Activated CD4-positive, alpha-beta T cell treated with anti-CD3 and anti-CD28 coated beads for 36 hours (primary cell): ENCODE results near the gene ZIC5. TPM values are rescaled to one million over a fixed set of nuclear protein-coding genes. Genes with fewer than 3 reads are reported as not detected.

Experiments used
- ATAC-seq: fragments of 200-7000 bp; cut with Tn5 transposase; one replicate; pipeline ENCODE4 v1.10.0; 2021; ENCODE audit warnings: mild to moderate bottlenecking, moderate library complexity
- CTCF ChIA-PET: fragments of 350-600 bp; sonication (Branson Sonifier 250); formaldehyde crosslinking; loops from one replicate; lab custom pipeline; 2021; ENCODE audit warnings: antibody characterized with exemption; lab: Charles Lee
- POLR2A ChIA-PET: fragments of 350-600 bp; sonication (Branson Sonifier 250); formaldehyde crosslinking; loops from one replicate; lab custom pipeline; 2021; ENCODE audit warnings: antibody characterized with exemption, inconsistent platforms; lab: Charles Lee
- DNase-seq: peaks from one replicate; pipeline ENCODE4 v3.0.0-alpha.2; 2020
- H3K27ac Mint-ChIP-seq: one replicate; pipeline ENCODE4 v1.8.0; 2021; ENCODE audit warnings: mixed read lengths
- H3K27me3 Mint-ChIP-seq: one replicate; pipeline ENCODE4 v1.8.0; 2021; ENCODE audit warnings: mixed read lengths
- H3K36me3 Mint-ChIP-seq: one replicate; pipeline ENCODE4 v1.8.0; 2021; ENCODE audit warnings: low read depth, mixed read lengths
- H3K4me1 Mint-ChIP-seq: one replicate; pipeline ENCODE4 v1.8.0; 2021; ENCODE audit warnings: mixed read lengths
- H3K4me3 Mint-ChIP-seq: one replicate; pipeline ENCODE4 v1.8.0; 2021; ENCODE audit warnings: mild to moderate bottlenecking, moderate library complexity, mixed read lengths
- H3K9me3 Mint-ChIP-seq: one replicate; pipeline ENCODE4 v1.8.0; 2021; ENCODE audit warnings: low read depth, mixed read lengths
- intact Hi-C, 2 experiments: fragments of 100-400 bp; cut with DNase I in 1 of 2; cut with micrococcal nuclease in 1 of 2; formaldehyde crosslinking; loops; one replicate each; pipeline versions ENCODE4 v1.14.2 to v1.15.1; 2022 to 2024; cut with DNase I, micrococcal nuclease
- total RNA-seq, 2 experiments: library from RNA; stranded (reverse); gene quantifications; one replicate each; pipeline ENCODE4 v1.2.3, GENCODE V29; 2021

Gene ZIC5
- total RNA-seq, 2 experiments from 2014 or later: not detected

GRCh38 chr13:99973808-99974185 lies 2.2 kb upstream of the ZIC5 start:
- peaks cover 18% of the 10 kb centered on the region for H3K4me1 Mint-ChIP-seq
- H3K9me3 Mint-ChIP-seq: peaks cover 7% of the 10 kb centered on the region
- peaks cover 75% of the 10 kb centered on the region for H3K27me3 Mint-ChIP-seq
- no peak for ATAC-seq
- POLR2A ChIA-PET: no interaction called here
- no peak overlapping the region for H3K27ac Mint-ChIP-seq
- no peak overlapping the region for H3K4me3 Mint-ChIP-seq
- intact Hi-C loops: loop anchor here (2.0 to 10.0 kb wide), 2 partner anchors 15 to 529 kb away; no protein-coding TSS in a partner anchor
- CTCF ChIA-PET: interaction anchor here (0.6 to 2.2 kb wide), 6 partner anchors 10 to 1031 kb away, joined by 3 to 6 read pairs (median 3); no protein-coding TSS in a partner anchor
- DNase-seq: no peak
- H3K36me3 Mint-ChIP-seq: peaks cover 5% of the 10 kb centered on the region

- Mint-ChIP-seq H3K4me3 (no peak overlapping the region), H3K27ac (no peak overlapping the region), H3K4me1 (peaks cover 13% of the 10 kb centered on the region), H3K27me3 (peaks cover 71% of the 10 kb centered on the region), H3K36me3 (peaks cover 5% of the 10 kb centered on the region), H3K9me3 (peaks cover 7% of the 10 kb centered on the region)
- CTCF ChIA-PET: interaction anchor here (0.6 to 2.2 kb wide), 5 partner anchors 9 to 317 kb away, joined by 3 to 6 read pairs (median 3); no protein-coding TSS in a partner anchor
- no peak for ATAC-seq
- POLR2A ChIA-PET: no interaction called here
- intact Hi-C loops: loop anchor here in 1 of 2 experiments (2.0 to 10.0 kb wide), 2 partner anchors 14 to 528 kb away; no protein-coding TSS in a partner anchor
- DNase-seq: no peak
Measured at GRCh38 chr13:99973163-99973807, 1.7 kb upstream of the ZIC5 start.

GRCh38 chr13:99972190-99972731 lies 694 bp upstream of the ZIC5 start:
- Mint-ChIP-seq H3K9me3 (peaks cover 4% of the 10 kb centered on the region), H3K4me3 (peak overlapping the region; percentile 18), H3K36me3 (peaks cover 7% of the 10 kb centered on the region), H3K4me1 (peaks cover 17% of the 10 kb centered on the region), H3K27me3 (peaks cover 68% of the 10 kb centered on the region), H3K27ac (peak overlapping the region; percentile 20)
- no peak for DNase-seq
- intact Hi-C loops: loop anchor here in 1 of 2 experiments (2.0 to 10.0 kb wide), 2 partner anchors 13 to 527 kb away; no protein-coding TSS in a partner anchor
- no peak for ATAC-seq
- POLR2A ChIA-PET: no interaction called here
- CTCF ChIA-PET: no interaction called here

- intact Hi-C loops: loop anchor here in 1 of 2 experiments (1.0 to 10.0 kb wide), 3 partner anchors 9 to 526 kb away; no protein-coding TSS in a partner anchor
Measured at GRCh38 chr13:99970651-99971575, 654 bp downstream of the ZIC5 start.

GRCh38 chr13:99969919-99970650 lies 1.5 kb downstream of the ZIC5 start:
- H3K9me3 Mint-ChIP-seq: peaks cover 4% of the 10 kb centered on the region
- peak; percentile 63 for DNase-seq
- H3K27ac Mint-ChIP-seq: no peak overlapping the region
- peak overlapping the region; percentile 72 for H3K4me3 Mint-ChIP-seq
- peaks cover 17% of the 10 kb centered on the region for H3K4me1 Mint-ChIP-seq
- intact Hi-C loops: loop anchor here (1.0 to 10.0 kb wide), 4 partner anchors 10 to 525 kb away; no protein-coding TSS in a partner anchor
- peaks cover 64% of the 10 kb centered on the region for H3K27me3 Mint-ChIP-seq
- peak; percentile 54 for ATAC-seq
- POLR2A ChIA-PET: interaction anchor here (1.0 kb wide), 1 partner anchor 14 kb away, joined by 4 read pairs; no protein-coding TSS in a partner anchor
- CTCF ChIA-PET: interaction anchor here (0.6 to 1.2 kb wide), 4 partner anchors 12 to 1127 kb away, joined by 3 to 4 read pairs (median 3); partner anchors contain the start of gene ZIC2
- H3K36me3 Mint-ChIP-seq: peaks cover 7% of the 10 kb centered on the region

More at GRCh38 chr13:99970651-99971575, 654 bp downstream of the ZIC5 start:
- peak; percentile 24 for ATAC-seq
- DNase-seq: no peak
- peaks cover 17% of the 10 kb centered on the region for H3K4me1 Mint-ChIP-seq
- POLR2A ChIA-PET: interaction anchor here (1.0 kb wide), 1 partner anchor 13 kb away, joined by 4 read pairs; no protein-coding TSS in a partner anchor
- H3K9me3 Mint-ChIP-seq: peaks cover 4% of the 10 kb centered on the region
- H3K4me3 Mint-ChIP-seq: peak overlapping the region; percentile 7
- CTCF ChIA-PET: interaction anchor here (0.6 to 1.2 kb wide), 2 partner anchors 11 to 115 kb away, joined by 3 read pairs; partner anchors contain the start of gene ZIC2
- H3K27me3 Mint-ChIP-seq: peaks cover 64% of the 10 kb centered on the region
- peaks cover 7% of the 10 kb centered on the region for H3K36me3 Mint-ChIP-seq
- H3K27ac Mint-ChIP-seq: no peak overlapping the region

GRCh38 chr13:99969453-99969918 lies 2.1 kb downstream of the ZIC5 start:
- POLR2A ChIA-PET: interaction anchor here (1.0 kb wide), 1 partner anchor 14 kb away, joined by 4 read pairs; no protein-coding TSS in a partner anchor
- CTCF ChIA-PET: interaction anchor here (0.6 to 1.2 kb wide), 3 partner anchors 12 to 1126 kb away, joined by 3 to 4 read pairs (median 3); partner anchors contain the start of gene ZIC2
- H3K9me3 Mint-ChIP-seq: peaks cover 4% of the 10 kb centered on the region
- H3K4me1 Mint-ChIP-seq: peaks cover 17% of the 10 kb centered on the region
- DNase-seq: no peak
- peaks cover 59% of the 10 kb centered on the region for H3K27me3 Mint-ChIP-seq
- peak; percentile 11 for ATAC-seq
- peak overlapping the region; percentile 72 for H3K4me3 Mint-ChIP-seq
- H3K27ac Mint-ChIP-seq: peak overlapping the region; percentile 65
- intact Hi-C loops: loop anchor here in 1 of 2 experiments (2.0 kb wide), 1 partner anchor 13 kb away; no protein-coding TSS in a partner anchor
- H3K36me3 Mint-ChIP-seq: peaks cover 7% of the 10 kb centered on the region

- DNase-seq (no peak), ATAC-seq (no peak)
- peak overlapping the region; percentile 65 for H3K27ac Mint-ChIP-seq
- H3K9me3 Mint-ChIP-seq: peaks cover 4% of the 10 kb centered on the region
- peaks cover 57% of the 10 kb centered on the region for H3K27me3 Mint-ChIP-seq
- CTCF ChIA-PET: no interaction called here
- peak overlapping the region; percentile 69 for H3K4me3 Mint-ChIP-seq
- POLR2A ChIA-PET: no interaction called here
- H3K4me1 Mint-ChIP-seq: peaks cover 17% of the 10 kb centered on the region
- H3K36me3 Mint-ChIP-seq: peaks cover 7% of the 10 kb centered on the region
- intact Hi-C loops: loop anchor here in 1 of 2 experiments (2.0 kb wide), 1 partner anchor 14 kb away; no protein-coding TSS in a partner anchor
Measured at GRCh38 chr13:99968521-99969452, 2.8 kb downstream of the ZIC5 start.

- H3K36me3 Mint-ChIP-seq: peaks cover 7% of the 10 kb centered on the region
- ChIA-PET CTCF (interaction anchor here (1.8 kb wide), 1 partner anchor 311 kb away, joined by 10 read pairs; no protein-coding TSS in a partner anchor), POLR2A (no interaction called here)
- no peak overlapping the region for H3K27ac Mint-ChIP-seq
- ATAC-seq (no peak), DNase-seq (no peak)
- intact Hi-C loops: loop anchor here (1.0 to 2.0 kb wide), 2 partner anchors 9 to 15 kb away; no protein-coding TSS in a partner anchor
- H3K4me1 Mint-ChIP-seq: peaks cover 17% of the 10 kb centered on the region
- H3K27me3 Mint-ChIP-seq: peaks cover 52% of the 10 kb centered on the region
- H3K4me3 Mint-ChIP-seq: no peak overlapping the region
- H3K9me3 Mint-ChIP-seq: no peaks in the 10 kb centered on the region
Measured at GRCh38 chr13:99967869-99968520, 3.6 kb downstream of the ZIC5 start.

GRCh38 chr13:99967498-99967868 lies 4.1 kb downstream of the ZIC5 start:
- intact Hi-C loops: loop anchor here (1.0 kb wide), 1 partner anchor 8 kb away; no protein-coding TSS in a partner anchor
- ChIA-PET POLR2A (no interaction called here), CTCF (interaction anchor here (0.6 to 1.8 kb wide), 2 partner anchors 311 to 423 kb away, joined by 3 to 10 read pairs; no protein-coding TSS in a partner anchor)
- DNase-seq (no peak), ATAC-seq (no peak)
- H3K36me3 Mint-ChIP-seq: peaks cover 7% of the 10 kb centered on the region
- peak overlapping the region; percentile 16 for H3K4me3 Mint-ChIP-seq
- peaks cover 17% of the 10 kb centered on the region for H3K4me1 Mint-ChIP-seq
- no peak overlapping the region for H3K27ac Mint-ChIP-seq
- H3K27me3 Mint-ChIP-seq: peaks cover 54% of the 10 kb centered on the region
- H3K9me3 Mint-ChIP-seq: no peaks in the 10 kb centered on the region
